GM23338 (cell line): Measurements from ENCODE around the gene RAD23A.

Source experiments
- CREB1 ChIP-seq: fragments of 250-450 bp; sonication (Bioruptor Pico); IDR thresholded peaks from 2 replicates; pipeline ENCODE4 v1.5.0; 2020; ENCODE audit warnings: low read depth, mild to moderate bottlenecking, moderate library complexity
- CTCF ChIP-seq, 2 experiments: fragments of 200-600 bp in 1 of 2; sonication (generic) in 1 of 2; conservative IDR thresholded peaks; 2 replicates each; pipeline versions ENCODE4 v1.5.1 to v1.6.1; 2016 to 2017; ENCODE audit warnings: antibody characterized with exemption in 2 of 2, low read depth in 2 of 2, mild to moderate bottlenecking in 2 of 2, moderate library complexity in 1 of 2
- EZH2 ChIP-seq: fragments of 200-600 bp; sonication (generic); IDR thresholded peaks from one replicate; pipeline ENCODE4 v1.8.0; 2017; ENCODE audit warnings: antibody characterized with exemption, mild to moderate bottlenecking, low read depth; ENCODE audit not compliant: unreplicated experiment
- EZH2phosphoT487 ChIP-seq: fragments of 200-600 bp; sonication (generic); IDR thresholded peaks from one replicate; pipeline ENCODE4 v1.8.1; 2018; ENCODE audit warnings: antibody characterized with exemption; ENCODE audit not compliant: unreplicated experiment
- JUNB ChIP-seq: IDR thresholded peaks from one replicate; pipeline ENCODE4 v1.6.1; 2016; ENCODE audit warnings: antibody characterized with exemption; ENCODE audit not compliant: unreplicated experiment
- NANOG ChIP-seq: IDR thresholded peaks from 2 replicates; pipeline ENCODE4 v1.6.1; 2016; ENCODE audit warnings: antibody characterized with exemption, borderline replicate concordance
- POLR2AphosphoS5 ChIP-seq: IDR thresholded peaks from 2 replicates; pipeline ENCODE4 v1.6.1; 2016; ENCODE audit warnings: antibody characterized with exemption, low read depth
- REST ChIP-seq: IDR thresholded peaks from one replicate; pipeline ENCODE4 v1.6.1; 2018; ENCODE audit warnings: antibody characterized with exemption; ENCODE audit not compliant: unreplicated experiment
- STAT1 ChIP-seq: IDR thresholded peaks from one replicate; pipeline ENCODE4 v1.6.1; 2016; ENCODE audit warnings: antibody characterized with exemption; ENCODE audit not compliant: unreplicated experiment
- ZNF331 ChIP-seq: fragments of 250-450 bp; sonication (Bioruptor Pico); IDR thresholded peaks from 2 replicates; pipeline ENCODE4 v1.5.0; 2020; ENCODE audit warnings: low read depth, mild to moderate bottlenecking, moderate library complexity

- no peak for TF ChIP-seq POLR2AphosphoS5
- no peak for TF ChIP-seq CTCF (conservative IDR thresholded peaks at IDR 0.05; ENCODE audit: low read depth in 2 of 2)
- TF ChIP-seq REST = no peak
- TF ChIP-seq EZH2 = no peak
- TF ChIP-seq CREB1 (CRISPR knock-in tag) = no peak
- no peak for TF ChIP-seq EZH2phosphoT487
- no peak for TF ChIP-seq STAT1
- no peak for TF ChIP-seq NANOG
- TF ChIP-seq ZNF331 (CRISPR knock-in tag) = no peak
- TF ChIP-seq JUNB = no peak
These were observed 27.4 kb upstream of the RAD23A start for GRCh38 chr19:12918253-12918652.
